Measurements from ENCODE around the gene TGFBR1. TPM values are rescaled to one million over a fixed set of nuclear protein-coding genes. Genes with fewer than 3 reads are reported as not detected.
A peak's percentile ranks its signal among the peaks of the same experiment; 100 is the strongest.

Gene TGFBR1
- total RNA-seq, 1 donor, result 114 TPM

DNA sequence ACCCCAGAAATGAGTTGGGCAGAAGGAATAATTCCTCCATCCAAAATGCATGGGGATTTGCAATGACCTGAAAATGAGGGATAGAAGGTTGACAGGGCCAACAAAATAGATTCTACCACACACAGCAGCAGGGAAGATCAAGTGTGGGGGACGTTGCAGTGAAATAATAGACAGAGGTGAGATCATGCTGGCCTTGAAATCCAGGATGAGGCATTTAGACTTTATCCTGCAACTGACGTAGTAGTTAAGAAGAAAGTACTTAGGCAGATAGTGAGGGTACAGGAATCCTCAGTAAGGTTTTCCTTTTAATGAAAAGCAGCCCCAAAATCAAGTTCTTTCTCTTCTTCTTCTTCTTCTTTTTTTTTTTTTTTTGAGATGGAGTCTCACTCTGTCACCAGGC lies 31.6 kb upstream of the TGFBR1 start:
- TF ChIP-seq, protein P1, sequence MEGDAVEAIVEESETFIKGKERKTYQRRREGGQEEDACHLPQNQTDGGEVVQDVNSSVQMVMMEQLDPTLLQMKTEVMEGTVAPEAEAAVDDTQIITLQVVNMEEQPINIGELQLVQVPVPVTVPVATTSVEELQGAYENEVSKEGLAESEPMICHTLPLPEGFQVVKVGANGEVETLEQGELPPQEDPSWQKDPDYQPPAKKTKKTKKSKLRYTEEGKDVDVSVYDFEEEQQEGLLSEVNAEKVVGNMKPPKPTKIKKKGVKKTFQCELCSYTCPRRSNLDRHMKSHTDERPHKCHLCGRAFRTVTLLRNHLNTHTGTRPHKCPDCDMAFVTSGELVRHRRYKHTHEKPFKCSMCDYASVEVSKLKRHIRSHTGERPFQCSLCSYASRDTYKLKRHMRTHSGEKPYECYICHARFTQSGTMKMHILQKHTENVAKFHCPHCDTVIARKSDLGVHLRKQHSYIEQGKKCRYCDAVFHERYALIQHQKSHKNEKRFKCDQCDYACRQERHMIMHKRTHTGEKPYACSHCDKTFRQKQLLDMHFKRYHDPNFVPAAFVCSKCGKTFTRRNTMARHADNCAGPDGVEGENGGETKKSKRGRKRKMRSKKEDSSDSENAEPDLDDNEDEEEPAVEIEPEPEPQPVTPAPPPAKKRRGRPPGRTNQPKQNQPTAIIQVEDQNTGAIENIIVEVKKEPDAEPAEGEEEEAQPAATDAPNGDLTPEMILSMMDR (IDR thresholded peaks at IDR 0.05; ENCODE audit: extremely low read depth, low read depth, low read length), result no peak
- H3K27ac ChIP-seq (ENCODE audit: low read depth, low read length), result no peak overlapping the region
- H4K20me1 ChIP-seq (ENCODE audit: insufficient read depth, low read length), result no peaks in the 10 kb centered on the region
- no peaks in the 10 kb centered on the region for H3K36me3 ChIP-seq (ENCODE audit: insufficient read depth, low read length)
- no peaks in the 10 kb centered on the region for H3K27me3 ChIP-seq (ENCODE audit: insufficient read depth, low read length)
- no peak overlapping the region for H3K4me2 ChIP-seq (ENCODE audit: insufficient read depth, low read length)
- no peak overlapping the region for H3K4me3 ChIP-seq (ENCODE audit: insufficient read depth, low read length)
- no peaks in the 10 kb centered on the region for H3K9me3 ChIP-seq (ENCODE audit: low read depth, low read length)
- no peak overlapping the region for H2AFZ ChIP-seq (ENCODE audit: low read length)
- H3K79me2 ChIP-seq (ENCODE audit: insufficient read depth, low read length), result no peaks in the 10 kb centered on the region
- DNase-seq (ENCODE audit: insufficient read length, low spot score, missing footprints), result no peak
- H3K4me1 ChIP-seq (ENCODE audit: insufficient read depth, low read length), result peaks cover 32% of the 10 kb centered on the region

- H4K20me1 ChIP-seq (ENCODE audit: insufficient read depth, low read length), result no peaks in the 10 kb centered on the region
- H3K4me3 ChIP-seq (ENCODE audit: insufficient read depth, low read length), result no peak overlapping the region
- no peaks in the 10 kb centered on the region for H3K79me2 ChIP-seq (ENCODE audit: insufficient read depth, low read length)
- H3K4me2 ChIP-seq (ENCODE audit: insufficient read depth, low read length), result no peak overlapping the region
- TF ChIP-seq, protein P1 (IDR thresholded peaks at IDR 0.05; ENCODE audit: extremely low read depth, low read depth, low read length), result no peak
- peak overlapping the region; percentile 77 for H3K27ac ChIP-seq (ENCODE audit: low read depth, low read length)
- H3K9me3 ChIP-seq (ENCODE audit: low read depth, low read length), result no peaks in the 10 kb centered on the region
- H3K27me3 ChIP-seq (ENCODE audit: insufficient read depth, low read length), result no peaks in the 10 kb centered on the region
- no peak for DNase-seq (ENCODE audit: insufficient read length, low spot score, missing footprints)
- H3K36me3 ChIP-seq (ENCODE audit: insufficient read depth, low read length), result no peaks in the 10 kb centered on the region
- peaks cover 32% of the 10 kb centered on the region for H3K4me1 ChIP-seq (ENCODE audit: insufficient read depth, low read length)
- no peak overlapping the region for H2AFZ ChIP-seq (ENCODE audit: low read length)
Measured at GRCh38 chr9:99073985-99074901, 30.7 kb upstream of the TGFBR1 start.

- H3K27me3 ChIP-seq (ENCODE audit: insufficient read depth, low read length), result peaks cover 3% of the 10 kb centered on the region
- no peaks in the 10 kb centered on the region for H3K9me3 ChIP-seq (ENCODE audit: low read depth, low read length)
- H3K27ac ChIP-seq (ENCODE audit: low read depth, low read length), result peak overlapping the region; percentile 77
- peaks cover 30% of the 10 kb centered on the region for H3K4me1 ChIP-seq (ENCODE audit: insufficient read depth, low read length)
- H3K4me3 ChIP-seq (ENCODE audit: insufficient read depth, low read length), result no peak overlapping the region
- H3K4me2 ChIP-seq (ENCODE audit: insufficient read depth, low read length), result peak overlapping the region; percentile 56
- H4K20me1 ChIP-seq (ENCODE audit: insufficient read depth, low read length), result no peaks in the 10 kb centered on the region
- peak overlapping the region; percentile 53 for H2AFZ ChIP-seq (ENCODE audit: low read length)
- no peaks in the 10 kb centered on the region for H3K36me3 ChIP-seq (ENCODE audit: insufficient read depth, low read length)
- DNase-seq (ENCODE audit: insufficient read length, low spot score, missing footprints), result no peak
- TF ChIP-seq, protein P1 (IDR thresholded peaks at IDR 0.05; ENCODE audit: extremely low read depth, low read depth, low read length), result no peak
- H3K79me2 ChIP-seq (ENCODE audit: insufficient read depth, low read length), result no peaks in the 10 kb centered on the region
Measured at GRCh38 chr9:99074902-99075245, 30.0 kb upstream of the TGFBR1 start.

GRCh38 chr9:99075246-99075912 lies 29.5 kb upstream of the TGFBR1 start:
- H4K20me1 ChIP-seq (ENCODE audit: insufficient read depth, low read length), result no peaks in the 10 kb centered on the region
- H3K4me2 ChIP-seq (ENCODE audit: insufficient read depth, low read length), result peak overlapping the region; percentile 56
- peak overlapping the region; percentile 77 for H3K27ac ChIP-seq (ENCODE audit: low read depth, low read length)
- TF ChIP-seq, protein P1 (IDR thresholded peaks at IDR 0.05; ENCODE audit: extremely low read depth, low read depth, low read length), result no peak
- peak; percentile 91 for DNase-seq (ENCODE audit: insufficient read length, low spot score, missing footprints)
- no peaks in the 10 kb centered on the region for H3K36me3 ChIP-seq (ENCODE audit: insufficient read depth, low read length)
- H3K27me3 ChIP-seq (ENCODE audit: insufficient read depth, low read length), result peaks cover 3% of the 10 kb centered on the region
- no peak overlapping the region for H3K4me3 ChIP-seq (ENCODE audit: insufficient read depth, low read length)
- peaks cover 25% of the 10 kb centered on the region for H3K4me1 ChIP-seq (ENCODE audit: insufficient read depth, low read length)
- peak overlapping the region; percentile 53 for H2AFZ ChIP-seq (ENCODE audit: low read length)
- no peaks in the 10 kb centered on the region for H3K79me2 ChIP-seq (ENCODE audit: insufficient read depth, low read length)
- H3K9me3 ChIP-seq (ENCODE audit: low read depth, low read length), result no peaks in the 10 kb centered on the region
